Stimulated activated CD8-positive, alpha-beta memory T cell treated with anti-CD3 and anti-CD28 coated beads, Interleukin-15, amount 100 ng/mL, for 4 hours (primary cell): ENCODE data around the gene SECTM1.
A peak's percentile ranks its signal among the peaks of the same experiment; 100 is the strongest.

ENCODE experiments used
- DNase-seq, 2 donors: peaks; one replicate each; pipeline ENCODE4 v3.0.0-alpha.2; 2020; ENCODE audit warnings: low read depth in 2 of 2

Gene SECTM1

DNA sequence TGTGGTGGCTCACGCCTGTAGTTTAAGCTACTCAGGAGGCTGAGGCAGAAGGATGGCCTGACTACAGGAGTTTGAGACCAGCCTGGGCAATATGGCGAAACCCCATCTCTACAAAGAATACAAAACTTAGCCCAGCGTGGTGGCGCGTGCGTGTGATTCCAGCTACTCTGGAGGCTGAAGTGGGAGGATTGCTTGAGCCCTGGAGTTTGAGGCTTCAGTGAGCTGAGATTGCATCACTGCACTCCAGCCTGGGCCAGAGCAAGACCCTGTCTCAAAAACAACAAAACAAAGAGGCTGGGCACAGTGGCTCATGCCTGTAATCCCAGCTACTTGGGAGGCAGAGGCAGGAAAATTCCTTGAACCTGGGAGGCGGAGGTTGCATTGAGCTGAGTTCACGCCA is 53.0 kb downstream of the SECTM1 start:
- DNase-seq, result no peak

DNA sequence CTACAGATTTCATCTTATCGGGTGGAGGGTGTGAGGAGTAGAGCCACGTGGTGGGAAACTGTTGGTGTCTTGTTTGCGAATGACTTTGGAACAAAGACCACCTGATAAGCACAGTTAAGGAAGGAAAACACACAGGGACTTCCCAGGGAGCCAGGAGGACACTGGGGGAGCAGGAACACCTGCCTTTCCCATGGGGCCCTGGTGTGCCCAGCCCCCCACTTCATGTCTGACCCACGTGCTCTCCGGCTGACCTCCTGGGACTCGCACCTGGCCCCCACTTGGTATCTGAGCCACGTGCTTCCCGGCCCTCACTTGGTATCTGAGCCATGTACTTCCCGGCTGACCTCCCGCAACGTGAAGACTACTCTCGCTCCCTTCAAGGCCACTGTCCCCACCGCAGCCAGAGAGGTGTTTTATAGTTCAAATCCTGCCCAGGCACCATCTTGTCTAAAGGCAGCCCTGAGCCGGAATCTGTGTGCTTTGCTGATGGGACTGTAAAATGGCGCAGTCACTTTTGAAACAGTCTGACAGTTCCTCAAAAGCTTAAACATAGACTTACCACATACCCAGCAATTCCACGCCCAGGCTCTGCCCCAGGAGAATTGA is 54.7 kb downstream of the SECTM1 start:
- DNase-seq, result no peak

DNA sequence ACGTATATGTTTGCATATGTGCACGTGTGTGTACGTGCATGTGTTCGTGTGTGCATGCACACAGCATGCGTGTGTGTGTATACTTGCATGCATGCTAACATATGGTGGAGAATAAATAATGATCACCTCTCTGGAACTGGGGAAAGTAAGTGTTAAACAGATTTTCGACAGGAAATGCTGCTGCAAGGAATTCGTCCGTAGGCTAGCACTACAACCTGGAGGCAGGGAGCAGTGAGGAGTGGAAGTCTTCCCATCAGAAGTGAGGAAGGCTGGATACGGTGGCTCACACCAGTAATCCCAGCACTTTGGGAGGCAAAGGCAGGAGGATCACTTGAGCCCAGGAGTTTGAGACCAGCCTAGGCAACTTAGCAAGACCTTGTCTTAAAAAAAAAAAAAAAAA is 55.3 kb downstream of the SECTM1 start:
- DNase-seq, result no peak

DNA sequence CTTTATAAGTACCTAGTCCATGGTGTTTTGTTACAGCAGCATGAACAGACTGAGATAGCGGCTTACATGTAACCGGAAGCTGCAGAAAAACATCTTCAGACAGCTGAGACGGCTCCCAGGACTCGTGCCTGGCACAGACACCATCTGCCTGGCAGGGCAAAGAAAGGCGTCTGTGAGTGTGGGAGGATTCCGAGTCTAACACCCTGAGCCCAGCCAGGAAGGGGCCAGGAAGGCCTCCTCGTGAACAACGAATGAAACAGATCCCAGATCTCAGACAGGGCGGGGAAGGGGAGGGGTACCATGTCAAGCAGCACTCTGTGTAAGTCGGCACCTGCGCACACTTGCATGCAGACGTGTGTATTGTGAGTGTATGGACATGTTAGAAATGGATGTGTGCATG is 55.7 kb downstream of the SECTM1 start:
- no peak for DNase-seq

DNA sequence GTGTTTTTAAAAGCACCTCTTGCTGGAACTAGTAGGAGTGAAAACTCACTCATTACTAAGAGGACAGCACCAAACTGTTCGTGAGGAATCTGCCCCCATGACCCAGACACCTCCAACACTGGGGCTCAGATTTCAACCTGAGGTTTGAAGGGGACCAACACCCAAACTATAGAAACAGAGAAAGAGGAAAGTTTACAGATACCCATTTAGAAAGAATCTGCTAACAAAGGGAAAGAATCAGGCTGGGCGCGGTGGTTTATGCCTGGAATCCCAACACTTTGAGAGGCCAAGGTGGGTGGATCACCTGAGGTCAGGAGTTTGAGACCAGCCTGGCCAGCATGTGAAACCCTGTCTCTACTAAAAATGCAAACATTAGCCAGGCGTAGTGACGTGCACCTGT is 56.6 kb downstream of the SECTM1 start:
- DNase-seq, result no peak

DNA sequence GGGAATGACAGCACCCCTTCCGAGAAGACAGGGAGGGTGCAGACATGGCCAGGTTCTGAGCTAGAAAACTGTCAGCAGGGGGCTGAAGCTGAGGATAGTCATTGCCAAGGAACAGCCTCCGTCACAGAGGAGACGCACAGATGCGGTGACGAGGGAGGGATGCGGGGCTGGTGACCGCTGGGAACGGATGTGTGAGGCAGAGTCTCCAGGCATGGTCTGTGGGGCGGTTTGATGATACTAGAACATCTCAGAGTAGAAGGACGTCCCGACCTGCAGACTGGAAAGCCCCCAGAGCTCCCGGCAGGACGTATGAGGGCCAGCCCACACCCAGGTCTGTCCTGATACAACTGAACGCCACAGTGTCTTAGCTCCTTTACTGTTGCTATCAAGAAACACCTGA is 58.2 kb downstream of the SECTM1 start:
- DNase-seq, result no peak

DNA sequence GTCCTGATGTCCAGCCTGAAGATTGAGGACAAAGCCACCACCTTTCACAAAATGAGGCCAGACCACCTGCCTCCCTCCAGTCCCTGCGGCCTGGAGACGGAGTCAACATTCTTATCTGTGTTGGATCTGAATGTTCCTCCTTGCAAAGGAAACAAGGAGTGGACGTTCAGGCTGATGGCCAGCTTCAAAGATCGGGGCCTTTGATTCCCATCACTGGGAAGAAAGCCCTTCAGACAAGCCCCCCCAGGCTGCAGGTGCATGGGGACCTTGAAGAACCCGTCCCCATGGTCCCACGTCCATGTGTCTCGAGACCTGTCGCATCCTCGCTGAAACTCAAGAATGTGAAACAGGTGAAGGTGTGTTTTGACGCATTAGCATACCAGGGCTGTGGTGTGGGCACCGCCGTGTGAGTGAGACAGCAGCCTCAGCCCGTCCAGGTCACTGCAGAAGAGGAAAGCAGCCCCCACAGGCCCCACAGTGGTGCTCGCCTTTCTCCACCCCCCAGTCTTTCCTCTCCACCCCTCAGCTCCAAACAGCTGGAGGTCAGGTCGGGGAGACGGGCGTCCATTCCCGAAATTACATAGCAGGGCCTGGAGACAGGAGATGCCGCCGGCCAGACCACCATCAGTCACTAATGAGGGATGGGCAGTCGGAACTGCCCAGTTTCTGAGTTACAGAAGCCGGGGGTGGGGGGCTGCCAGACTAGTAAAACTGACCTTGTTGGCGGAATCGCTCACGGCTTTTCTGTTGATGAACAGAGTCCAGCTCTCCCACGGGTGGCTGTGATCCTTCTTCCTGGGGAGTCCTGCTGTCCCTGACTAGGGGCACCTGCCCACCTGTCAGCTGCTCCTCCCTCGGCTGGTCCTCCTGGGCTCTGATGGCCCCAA is 59.2 kb downstream of the SECTM1 start:
- no peak for DNase-seq

DNA sequence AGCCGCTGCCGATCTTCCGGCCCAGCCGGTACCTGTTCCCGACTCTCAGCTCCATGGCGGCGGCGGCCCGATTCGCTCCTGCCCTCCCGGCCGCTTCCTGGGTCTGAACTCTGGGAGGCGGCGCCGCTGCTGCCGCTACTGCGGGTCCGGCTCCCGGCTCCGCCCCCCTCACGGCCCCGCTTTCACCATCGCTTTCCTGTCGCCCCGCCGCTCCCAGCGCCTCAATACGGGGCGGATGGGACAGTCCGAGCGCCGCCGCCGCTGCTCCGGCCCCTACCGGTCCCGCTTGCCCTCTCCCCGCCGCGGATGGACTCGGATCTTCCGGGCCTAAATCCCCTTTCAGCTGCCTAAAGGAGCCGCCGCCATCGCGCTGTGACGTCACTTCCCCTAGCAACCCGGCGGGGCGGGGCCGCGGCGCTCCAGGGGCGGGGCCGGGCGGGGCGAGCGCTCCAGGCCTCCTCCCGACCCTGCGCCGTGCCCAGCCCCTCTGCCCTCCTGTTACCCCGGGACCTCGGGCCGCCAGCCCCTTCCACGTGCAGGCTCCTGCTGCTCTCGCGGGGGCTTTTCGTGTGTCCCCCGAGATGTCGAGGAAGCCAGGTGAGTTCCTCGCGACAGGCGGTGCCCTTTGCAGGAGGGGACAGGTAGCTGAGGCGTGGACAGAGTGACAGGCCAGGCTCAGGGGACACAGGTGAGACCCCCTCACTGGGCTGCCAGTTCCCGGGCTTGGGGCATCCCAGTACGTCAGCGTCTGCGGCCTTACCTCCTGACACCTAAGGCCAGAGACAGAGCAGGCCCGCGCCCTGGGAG is 60.0 kb downstream of the SECTM1 start, which contains the start of gene CSNK1D:
Gene CSNK1D (minus strand): TSS at position 374 of the 807 bp plus-strand sequence. CDS start 319 bp downstream, at position 55.
- peak; percentile 79 to 85 for DNase-seq

DNA sequence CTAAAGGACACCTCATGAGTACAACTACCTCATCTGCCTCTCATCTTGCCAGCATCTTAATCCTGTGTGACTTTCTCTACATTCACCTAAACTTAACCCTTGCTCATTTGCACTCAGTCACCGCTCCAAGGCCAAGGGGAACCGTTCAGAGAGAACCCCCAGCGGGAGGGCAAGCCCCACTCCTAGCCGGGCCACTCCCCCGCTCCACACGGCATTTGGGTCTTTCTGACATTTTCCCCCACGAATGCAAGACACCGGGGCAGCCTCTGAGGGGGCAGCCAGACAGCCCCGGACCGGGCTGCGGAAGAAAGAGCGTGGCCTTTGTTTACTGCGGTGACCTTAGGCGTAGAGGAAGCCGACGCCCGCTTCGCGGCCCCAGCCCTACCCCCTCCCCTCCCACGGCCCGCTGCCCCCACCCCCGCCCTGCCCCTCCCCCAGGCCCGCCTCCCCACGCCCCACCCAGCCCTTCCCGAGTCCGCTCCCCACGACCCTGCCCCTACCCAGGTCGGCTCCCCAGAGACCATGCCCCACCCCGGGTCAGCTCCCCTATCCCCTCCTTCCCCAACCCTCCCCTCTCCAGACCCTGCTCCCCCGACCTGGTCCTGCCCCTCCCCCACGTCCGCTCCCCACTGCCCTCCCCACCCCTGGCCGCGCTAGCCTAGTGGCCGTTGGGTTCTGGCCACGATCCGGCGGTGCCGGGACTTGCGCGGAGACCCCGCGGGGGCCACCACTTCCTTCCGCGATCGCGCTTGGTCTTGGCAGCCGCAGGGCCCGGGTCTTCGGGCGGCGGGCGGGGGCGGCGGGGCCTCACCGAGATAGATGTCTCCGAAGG is 60.9 kb downstream of the SECTM1 start:
- DNase-seq, result peak in 1 of 2 donors; percentile 23

DNA sequence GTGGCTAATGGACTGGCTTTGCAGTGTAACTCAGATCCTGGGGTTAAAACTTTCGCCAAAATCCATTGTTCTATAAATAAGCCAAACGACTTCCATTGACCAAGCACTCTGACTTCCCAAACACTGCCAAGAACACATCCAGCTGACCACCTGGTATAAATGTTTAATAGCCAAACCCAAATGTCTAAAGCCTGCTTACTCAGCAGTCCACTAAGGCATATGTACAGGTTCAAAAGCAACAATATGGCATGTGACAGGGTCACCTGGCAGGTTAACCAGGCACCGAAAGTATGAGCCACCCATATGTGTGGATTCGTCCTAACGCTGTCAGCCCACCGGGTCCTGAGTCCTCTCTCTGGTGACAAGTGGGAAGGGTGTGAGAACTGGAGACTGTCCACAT is 62.2 kb downstream of the SECTM1 start:
- no peak for DNase-seq
